Ammon's horn (tissue), 1 donor: ENCODE measurements around the gene IWS1.
"Not testable (repeated sequence)": the region's sequence is repeated elsewhere in the genome, so short reads cannot be mapped to it uniquely, and the experiment has no call there.

ENCODE experiments used
- DNase-seq: peaks from one replicate; pipeline ENCODE4 v3.0.0-alpha.2; 2016; ENCODE audit warnings: low spot score

IWS1 gene

DNA sequence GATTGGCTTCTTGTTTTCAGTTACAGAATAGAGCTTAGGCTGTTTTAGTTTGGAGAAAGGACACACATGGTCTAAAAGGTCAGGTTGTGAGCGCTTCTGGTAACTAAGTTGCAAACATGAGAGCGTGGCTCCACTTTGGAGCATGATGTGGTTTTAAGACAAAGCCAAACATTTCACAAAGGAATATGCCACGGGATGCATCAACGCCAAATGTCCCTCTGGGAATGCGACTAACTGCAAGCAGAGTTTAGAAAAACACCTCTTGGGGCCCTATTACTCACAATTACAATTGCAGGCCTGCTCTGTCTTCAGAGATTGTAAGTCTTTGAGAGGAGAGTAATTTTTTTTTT, 34.6 kb upstream of the IWS1 start:
- DNase-seq = no peak

GRCh38 chr2:127560201-127560930, 34.1 kb upstream of the IWS1 start:
- DNase-seq = peak; percentile 59

DNA sequence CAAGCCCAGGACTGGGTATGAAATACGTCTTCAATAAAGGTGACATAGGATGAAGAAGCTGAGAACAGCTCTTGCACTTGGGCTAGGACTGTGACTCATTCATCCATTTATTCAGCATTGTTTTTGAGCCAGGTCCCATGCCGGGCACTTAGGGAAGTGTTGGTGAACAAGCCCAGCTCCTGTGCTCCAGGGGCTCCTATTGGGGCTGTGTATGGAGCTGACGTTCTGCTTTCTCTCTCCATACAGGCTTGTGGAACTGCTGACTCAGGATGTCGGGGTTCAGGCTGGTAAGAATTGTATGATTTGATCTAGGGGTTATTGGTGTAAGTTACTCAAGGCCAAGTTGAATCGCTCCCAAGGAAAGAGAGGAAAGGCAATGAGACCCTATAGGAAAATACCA, 33.2 kb upstream of the IWS1 start:
- no peak for DNase-seq

DNA sequence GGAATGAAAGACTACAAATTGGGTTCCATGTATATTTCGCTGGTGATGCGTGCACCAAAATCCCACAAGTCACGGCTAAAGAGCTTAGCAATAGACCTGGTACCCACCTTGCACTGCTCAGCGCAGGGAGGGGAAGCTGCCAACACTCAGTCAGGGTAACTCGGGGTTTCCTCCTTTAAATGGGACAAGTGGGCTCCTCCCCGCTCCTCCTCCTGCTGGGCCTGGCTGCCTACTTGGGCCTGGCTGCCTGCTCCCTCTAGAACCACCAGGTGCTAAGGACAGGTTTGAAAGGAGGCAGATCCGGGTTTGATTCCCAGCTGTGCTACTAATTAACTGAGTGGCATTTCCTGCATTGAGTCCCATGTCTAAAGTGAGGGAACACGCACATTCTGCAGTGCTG, 32.6 kb upstream of the IWS1 start:
- DNase-seq = no peak

GRCh38 chr2:127552846-127553245, 26.6 kb upstream of the IWS1 start:
- no peak for DNase-seq

GRCh38 chr2:127552336-127552735, 26.0 kb upstream of the IWS1 start:
- DNase-seq = no peak

GRCh38 chr2:127551221-127551930, 25.1 kb upstream of the IWS1 start:
- DNase-seq = no peak

- DNase-seq = no peak
Measured at GRCh38 chr2:127546797-127547196, 20.5 kb upstream of the IWS1 start.

DNA sequence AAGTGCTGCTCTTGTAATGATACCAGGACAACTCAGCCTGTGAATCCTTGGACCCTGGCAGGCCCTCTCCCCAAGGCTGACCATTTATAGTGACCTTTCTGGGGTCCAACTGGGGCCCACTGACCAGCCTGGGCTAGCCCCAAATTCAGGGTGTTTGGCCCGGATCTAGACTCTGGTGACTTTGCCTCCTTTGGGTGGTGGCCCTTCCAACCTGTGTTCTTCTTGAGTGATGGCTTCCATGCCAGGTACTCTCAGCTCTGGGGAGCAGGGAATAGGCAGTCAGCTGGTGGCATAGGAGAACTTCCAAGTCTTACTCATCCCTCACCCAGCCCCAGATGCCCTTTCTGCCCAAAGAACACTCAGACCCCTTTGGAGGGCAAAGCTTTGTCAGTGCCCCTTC, 19.5 kb upstream of the IWS1 start:
- DNase-seq = no peak

- no peak for DNase-seq
Measured at GRCh38 chr2:127545189-127545588, 18.9 kb upstream of the IWS1 start.

DNA sequence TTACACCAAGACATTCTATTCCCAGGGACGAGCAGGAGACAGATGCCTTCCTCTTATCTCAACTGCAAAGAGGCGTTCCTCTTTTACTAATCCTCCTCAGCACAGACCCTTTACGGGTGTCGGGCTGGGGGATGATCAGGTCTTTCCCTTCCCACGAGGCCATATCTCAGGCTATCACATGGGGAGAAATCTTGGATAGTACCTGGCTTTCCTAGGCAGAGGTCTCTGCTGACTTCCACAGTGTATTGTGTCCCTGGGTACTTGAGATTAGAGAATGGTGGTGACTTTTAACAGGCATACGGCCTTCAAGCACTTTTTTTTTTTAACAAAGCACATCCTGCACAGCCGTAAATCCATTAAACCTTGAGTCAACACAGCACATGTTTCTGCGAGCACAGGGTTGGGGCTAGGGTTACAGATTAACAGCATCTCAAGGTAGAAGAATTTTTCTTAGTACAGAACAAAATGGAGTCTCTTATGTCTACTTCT, 16.8 kb upstream of the IWS1 start:
- not testable (repeated sequence) for DNase-seq

DNA sequence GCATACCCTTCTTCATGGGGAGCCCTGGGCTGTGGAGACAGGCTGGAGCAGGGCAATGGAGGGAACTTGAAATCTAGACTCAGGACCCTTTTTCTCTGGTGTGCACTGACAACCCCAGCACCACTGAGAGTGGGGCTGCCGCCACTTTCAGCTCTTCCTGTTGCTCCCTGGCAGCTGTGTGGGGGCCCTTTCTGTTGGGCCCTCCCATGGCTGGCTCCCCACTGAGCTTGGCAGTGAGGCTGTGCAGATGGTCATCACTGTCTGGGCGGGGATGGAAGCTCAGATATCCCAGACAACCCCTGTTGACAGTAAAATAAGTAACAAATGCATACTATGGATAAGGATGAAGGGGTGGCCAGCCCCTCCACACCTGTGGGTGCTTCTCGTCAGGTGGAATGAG, 15.9 kb upstream of the IWS1 start:
- DNase-seq = no peak

- no peak for DNase-seq
Measured at GRCh38 chr2:127541809-127542208, 15.5 kb upstream of the IWS1 start.

GRCh38 chr2:127537644-127538043, 11.4 kb upstream of the IWS1 start:
- no peak for DNase-seq

DNA sequence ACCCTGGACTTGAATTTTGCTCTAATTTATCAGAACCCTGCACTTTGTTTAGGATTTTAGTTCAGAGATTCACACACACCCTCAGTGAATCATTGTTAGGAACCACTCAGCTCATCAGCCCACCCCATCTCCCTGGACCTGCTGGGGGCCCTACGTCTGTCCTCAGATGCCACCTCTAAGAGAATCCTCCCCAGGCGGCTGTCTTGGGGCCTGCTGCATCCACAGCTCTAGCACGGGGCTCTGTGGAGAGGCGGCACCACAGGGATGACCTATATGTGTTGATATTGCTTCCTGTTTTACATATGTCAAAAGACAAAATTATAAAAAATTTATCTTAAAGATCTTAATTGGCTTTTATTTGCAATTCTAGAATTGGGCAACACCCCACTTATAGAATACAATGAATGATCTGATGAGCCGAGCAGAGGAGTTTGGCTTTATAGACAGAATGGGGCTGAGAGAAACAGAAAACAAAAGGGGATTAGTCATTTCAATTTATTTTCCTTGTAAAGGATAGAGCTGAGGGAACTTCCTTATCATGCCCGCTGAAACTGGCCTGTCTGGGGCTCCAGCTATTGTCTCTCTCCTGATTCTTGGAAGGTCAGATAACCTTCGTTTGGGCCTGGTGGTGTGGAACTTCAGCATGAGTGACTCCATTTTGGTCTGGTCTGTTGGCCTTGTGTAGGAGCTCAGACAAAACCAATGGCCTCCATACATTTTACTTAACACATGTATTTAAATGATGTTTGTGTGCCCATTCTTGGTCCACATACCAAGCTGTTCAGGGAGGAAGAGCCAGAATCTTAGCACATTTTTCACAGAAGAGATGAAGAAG, 10.6 kb upstream of the IWS1 start:
- no peak for DNase-seq

GRCh38 chr2:127535918-127536317, 9.6 kb upstream of the IWS1 start:
- DNase-seq = no peak

DNA sequence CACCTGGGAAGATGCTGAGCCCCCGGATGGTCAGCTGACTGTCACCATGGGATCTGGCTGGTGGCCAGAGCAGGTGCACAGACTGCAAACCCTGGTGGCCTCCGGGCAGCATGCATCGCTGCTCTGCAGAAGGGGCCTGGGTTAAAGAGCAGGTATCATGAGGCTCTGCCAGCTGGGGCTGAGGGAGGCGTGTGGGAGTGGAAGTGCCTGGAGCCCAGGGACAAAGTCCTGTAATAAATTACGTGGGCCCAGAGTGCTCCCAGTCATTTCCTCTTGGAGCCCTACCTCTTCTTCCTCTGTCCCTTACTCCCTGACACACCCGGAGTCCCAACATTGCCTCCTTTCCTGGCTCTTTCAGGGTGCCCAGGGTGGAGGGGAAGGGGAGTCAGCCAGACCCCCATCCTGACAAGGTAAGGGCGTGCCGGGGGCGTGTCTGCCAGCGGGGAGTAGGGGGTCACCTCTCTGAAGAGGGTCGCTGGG, 9.2 kb upstream of the IWS1 start, which contains the start of gene MYO7B:
Gene MYO7B (plus strand): TSS at position 262 of the 480 bp plus-strand sequence. CDS start 24,040 bp downstream, outside the sequence.
- DNase-seq = no peak

DNA sequence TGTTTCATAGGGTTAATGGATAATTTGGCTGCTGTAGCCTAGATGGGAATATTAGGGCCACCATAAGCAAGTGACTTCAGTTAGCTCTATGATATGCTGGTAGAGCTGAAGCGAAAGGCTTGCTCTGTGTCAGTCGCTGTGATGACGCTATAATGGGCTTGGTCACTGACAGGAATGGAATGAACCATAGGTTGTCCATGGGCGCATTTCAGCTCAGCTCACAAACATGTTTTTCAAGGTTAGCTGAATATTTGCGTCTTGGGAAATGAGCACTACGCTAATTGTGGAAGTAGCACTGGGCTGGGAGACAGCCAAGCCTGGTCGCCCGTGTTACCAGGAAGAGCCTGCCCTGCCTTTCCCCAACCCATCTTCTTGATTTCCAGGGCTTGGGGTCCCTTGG, 6.0 kb upstream of the IWS1 start:
- DNase-seq = no peak

GRCh38 chr2:127531221-127531648, 4.9 kb upstream of the IWS1 start:
- no peak for DNase-seq

DNA sequence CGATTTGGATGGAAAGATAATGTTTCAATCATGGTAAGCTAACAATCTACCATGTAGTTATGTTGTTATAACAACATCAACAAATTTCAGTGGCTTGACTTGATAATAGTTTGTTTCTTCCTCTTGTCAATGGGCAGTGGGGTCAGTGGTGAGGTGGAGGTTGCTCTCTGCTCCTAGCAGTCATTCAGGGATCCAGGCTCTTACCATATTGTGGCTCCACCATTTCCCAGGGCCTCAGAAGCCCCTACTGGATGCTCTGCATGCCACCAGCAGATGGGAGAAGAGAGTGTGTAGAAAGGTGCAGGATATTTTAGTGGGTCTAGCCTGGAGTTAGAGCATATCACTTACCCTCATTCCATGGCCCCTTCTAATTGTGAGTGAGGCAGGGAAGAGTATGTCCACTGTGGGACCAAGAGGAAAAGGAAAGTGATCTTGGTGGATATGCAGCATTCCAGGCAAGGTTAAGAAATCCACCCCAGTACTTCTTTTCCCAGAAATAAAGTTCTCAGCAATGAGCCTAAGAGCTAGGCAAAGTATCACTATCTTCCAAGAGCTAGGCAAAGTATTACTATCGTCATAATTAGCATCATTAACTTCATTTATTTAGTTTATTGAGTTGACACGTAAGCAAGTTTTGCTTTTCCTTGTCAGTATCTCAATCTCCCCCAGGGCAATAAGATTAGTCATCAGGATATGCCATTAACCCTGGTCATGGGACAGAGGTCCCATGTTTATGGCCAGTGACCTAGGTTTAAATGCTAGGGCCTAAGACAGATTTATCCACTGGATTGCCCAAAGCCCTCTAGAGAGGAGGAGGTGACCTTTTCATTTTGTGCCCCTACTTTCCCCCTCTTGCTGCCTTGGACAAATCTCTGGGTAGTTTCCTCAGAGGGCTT, 4.2 kb upstream of the IWS1 start:
- DNase-seq = no peak

DNA sequence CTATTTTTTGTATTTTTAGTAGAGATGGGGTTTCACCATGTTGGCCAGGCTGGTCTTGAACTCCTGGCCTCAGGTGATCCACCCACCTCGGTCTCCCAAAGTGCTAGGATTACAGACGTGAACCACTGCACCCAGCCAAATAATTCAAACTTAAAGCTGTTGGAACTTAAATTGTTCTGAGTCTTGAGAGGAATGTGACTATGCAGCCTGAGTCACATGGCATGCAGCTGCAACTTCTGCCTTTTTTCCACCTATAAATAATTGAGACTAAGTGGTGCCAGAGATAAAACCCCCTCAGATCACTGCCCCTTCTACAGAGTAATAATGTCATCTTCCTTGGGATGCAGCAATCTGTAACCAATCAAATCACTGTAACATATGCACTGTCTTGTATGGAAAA, 3.1 kb upstream of the IWS1 start:
- DNase-seq = not testable (repeated sequence)
